ENCODE results near the gene PAQR4.
A peak's percentile ranks its signal among the peaks of the same experiment; 100 is the strongest.
"Not testable (repeated sequence)": the region's sequence is repeated elsewhere in the genome, so short reads cannot be mapped to it uniquely, and the experiment has no call there.

The PAQR4 gene

GRCh38 chr16:2968738-2969544 lies at the start of gene PAQR4:
Gene PAQR4 (plus strand): TSS chr16:2969348. CDS start chr16:2969675, 327 bp downstream.
- peak; percentile 87 for DNase-seq

DNA sequence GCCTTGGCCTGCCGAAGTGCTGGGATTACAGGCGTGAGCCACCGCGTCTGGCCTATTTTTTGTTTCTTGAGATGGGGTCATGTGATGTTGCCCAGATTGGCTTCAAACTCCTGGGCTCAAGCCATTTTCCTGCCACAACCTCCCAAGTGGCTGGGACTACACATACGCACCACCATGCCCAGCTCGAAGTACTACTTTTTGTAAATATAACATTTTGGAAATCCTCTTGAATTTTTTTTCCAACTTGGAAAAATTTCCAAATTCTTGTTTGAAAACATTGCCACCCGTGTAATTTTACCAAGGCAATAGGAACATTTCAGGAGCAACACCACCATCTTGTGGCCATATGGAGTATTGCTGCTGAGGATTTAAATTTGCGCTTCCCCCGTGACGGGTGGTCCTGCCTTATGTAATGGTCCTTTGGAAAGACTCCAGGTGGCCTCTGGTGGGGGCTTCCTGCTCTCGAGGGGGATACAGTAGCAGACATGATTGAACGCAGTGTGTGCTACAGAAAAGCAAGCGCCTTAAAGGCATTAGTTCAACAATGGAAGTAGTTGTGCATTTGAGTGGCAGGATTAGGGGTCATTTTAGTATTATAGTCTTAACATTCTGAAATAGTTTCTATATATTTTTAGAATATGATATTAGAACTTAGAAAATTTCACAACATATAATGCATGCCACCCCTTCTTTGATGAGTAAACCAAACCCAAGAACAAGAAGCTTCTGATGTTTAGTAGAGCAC lies 49.5 kb upstream of the PAQR4 start:
- DNase-seq: peak; percentile 40

DNA sequence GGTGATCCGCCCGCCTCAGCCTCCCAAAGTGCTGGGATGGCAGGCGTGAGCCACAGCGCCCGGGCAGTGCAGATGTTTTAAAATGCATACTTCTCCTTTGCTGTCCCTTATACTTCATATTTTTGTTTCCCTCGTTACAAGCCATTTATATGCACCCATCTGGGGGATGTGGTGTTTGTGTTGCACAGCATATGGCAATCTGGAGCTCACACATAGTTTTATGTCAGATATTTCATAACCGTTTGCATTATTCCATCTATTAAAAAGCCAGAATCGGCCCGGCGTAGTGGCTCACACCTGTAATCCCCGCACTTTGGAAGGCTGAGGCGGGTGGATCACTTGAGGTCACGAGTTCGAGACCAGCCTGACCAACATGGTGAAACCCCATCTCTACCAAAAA lies 45.7 kb upstream of the PAQR4 start:
- DNase-seq: no peak

DNA sequence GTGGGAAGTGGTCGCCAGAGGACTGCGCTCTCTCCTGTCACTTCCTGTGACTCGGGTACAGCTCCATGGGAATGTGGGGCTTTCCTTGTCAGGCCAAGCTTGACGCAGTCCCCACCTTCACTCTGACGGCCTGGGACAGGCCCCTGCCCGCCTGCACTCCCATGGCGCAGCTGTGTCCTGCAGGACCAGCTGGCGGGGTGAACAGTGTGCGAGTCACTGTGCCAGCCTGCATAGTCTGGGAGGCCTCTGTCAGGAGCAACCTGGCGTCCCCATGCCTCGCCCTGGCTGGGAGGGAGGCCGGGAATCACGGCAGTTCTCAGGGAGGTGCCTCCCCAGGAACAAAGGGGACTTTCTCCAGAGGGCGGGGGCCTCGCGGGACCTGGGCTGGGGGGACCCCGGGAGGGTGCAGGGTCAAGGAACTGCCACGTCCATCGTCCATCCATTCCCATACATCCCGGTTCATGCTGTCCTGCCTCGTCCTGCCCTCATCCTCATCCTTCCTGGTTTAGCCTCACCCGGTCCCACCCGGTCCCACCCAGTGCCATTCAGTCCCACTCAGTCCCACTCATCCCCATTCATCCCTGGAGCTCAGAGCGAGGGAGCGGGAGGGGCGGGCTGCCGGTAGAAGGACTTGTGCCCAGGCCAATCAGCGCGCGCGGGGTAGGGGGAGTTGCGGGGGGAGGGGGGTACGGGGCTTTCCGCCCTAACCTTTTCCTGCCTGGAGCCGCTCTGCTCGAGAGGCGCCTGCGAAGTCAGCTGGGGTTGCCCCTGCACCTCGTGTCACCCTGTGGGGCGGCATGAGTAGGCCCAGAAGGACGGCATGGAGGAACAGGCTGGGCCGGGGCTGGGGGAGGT lies 44.0 kb upstream of the PAQR4 start:
- DNase-seq: no peak

- no peak for DNase-seq
These were observed 43.0 kb upstream of the PAQR4 start for GRCh38 chr16:2925951-2926649.

- DNase-seq: no peak
These were observed 42.5 kb upstream of the PAQR4 start for GRCh38 chr16:2926650-2926999.

DNA sequence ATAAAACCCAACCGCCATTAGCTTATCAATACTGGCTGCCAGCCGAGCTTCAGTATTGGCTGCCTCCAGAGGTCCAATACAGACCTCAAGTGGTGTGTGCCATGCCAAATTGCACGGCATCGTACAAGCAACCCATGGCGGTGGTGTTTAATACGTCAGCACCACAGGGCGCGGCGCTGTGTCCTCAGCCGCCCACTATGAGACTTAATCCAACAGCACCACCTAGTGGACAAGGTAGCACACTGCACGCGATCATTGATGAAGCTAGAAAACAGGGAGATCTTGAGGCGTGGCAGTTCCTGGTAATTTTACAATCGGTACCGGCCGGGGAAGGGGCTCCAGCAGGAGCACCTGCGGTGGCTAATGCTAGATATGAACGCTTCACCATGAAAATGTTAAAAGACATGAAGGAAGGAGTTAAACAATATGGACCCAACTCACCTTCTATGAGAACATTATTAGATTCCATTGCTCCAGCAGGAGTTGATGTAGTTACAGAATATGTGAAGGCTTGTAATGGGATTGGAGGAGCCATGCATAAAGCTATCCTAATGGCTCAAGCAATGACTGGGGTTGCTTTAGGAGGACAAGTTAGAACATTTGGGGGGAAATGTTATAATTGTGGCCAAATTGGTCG lies 42.0 kb upstream of the PAQR4 start:
- DNase-seq: peak; percentile 86

GRCh38 chr16:2928151-2928550 lies 41.0 kb upstream of the PAQR4 start:
- DNase-seq: not testable (repeated sequence)

GRCh38 chr16:2928796-2929195 lies 40.4 kb upstream of the PAQR4 start:
- DNase-seq: no peak

GRCh38 chr16:2929693-2930092 lies 39.5 kb upstream of the PAQR4 start:
- no peak for DNase-seq

- no peak for DNase-seq
These were observed 38.9 kb upstream of the PAQR4 start for GRCh38 chr16:2930236-2930635.

- not testable (repeated sequence) for DNase-seq
These were observed 37.8 kb upstream of the PAQR4 start for GRCh38 chr16:2931231-2931914.

- DNase-seq: no peak
These were observed 36.0 kb upstream of the PAQR4 start for GRCh38 chr16:2933136-2933535.

DNA sequence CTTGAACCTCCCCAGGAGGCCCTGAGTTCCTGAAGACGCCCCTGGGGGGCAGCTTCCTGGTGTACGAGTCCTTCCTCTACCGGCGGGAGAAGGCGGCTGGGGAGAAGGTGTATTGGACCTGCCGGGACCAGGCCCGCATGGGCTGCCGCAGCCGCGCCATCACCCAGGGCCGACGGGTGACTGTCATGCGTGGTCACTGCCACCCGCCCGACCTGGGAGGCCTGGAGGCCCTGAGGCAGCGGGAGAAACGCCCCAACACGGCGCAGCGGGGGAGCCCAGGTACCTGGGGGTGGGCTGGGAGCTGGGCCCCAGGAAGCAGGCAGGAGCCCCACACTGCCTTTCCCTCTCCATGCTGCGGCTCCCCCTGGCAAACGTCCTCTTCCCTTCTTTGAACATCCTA lies 35.4 kb upstream of the PAQR4 start:
- DNase-seq: no peak

DNA sequence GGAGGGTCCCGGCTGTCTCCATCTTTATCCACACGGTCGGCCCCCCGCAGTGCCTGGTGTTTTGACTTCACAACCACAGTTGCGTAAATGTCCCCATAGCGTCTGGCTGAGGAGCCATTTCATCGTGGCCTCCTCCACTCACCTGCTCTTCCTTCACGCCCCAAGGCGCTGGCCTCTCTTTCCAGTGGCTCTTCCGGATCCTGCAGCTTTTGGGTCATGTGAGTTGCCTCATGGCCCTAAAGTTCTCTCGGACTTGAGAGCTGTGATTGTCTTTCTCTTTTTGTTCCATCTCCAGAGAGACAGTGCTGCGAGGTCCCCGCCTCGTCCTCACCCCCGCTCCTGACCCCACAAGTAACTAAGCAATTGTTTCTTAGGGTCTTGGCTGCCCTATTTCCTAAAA lies 34.7 kb upstream of the PAQR4 start:
- no peak for DNase-seq

GRCh38 chr16:2936436-2937011 lies 32.6 kb upstream of the PAQR4 start:
- no peak for DNase-seq

DNA sequence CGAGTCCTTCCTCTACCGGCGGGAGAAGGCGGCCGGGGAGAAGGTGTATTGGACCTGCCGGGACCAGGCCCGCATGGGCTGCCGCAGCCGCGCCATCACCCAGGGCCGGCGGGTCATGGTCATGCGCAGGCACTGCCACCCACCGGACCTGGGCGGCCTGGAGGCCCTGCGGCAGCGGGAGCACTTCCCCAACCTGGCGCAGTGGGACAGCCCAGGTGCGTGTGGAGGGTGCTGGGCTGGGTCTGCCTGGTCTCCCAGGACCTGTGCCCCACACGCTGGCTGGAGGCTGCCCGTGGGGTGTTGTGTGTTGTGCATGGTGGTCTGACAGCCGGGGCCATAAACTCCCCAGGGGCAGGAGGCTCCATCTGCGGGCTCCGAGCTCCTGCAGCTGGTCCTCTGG lies 32.0 kb upstream of the PAQR4 start:
- DNase-seq: no peak

DNA sequence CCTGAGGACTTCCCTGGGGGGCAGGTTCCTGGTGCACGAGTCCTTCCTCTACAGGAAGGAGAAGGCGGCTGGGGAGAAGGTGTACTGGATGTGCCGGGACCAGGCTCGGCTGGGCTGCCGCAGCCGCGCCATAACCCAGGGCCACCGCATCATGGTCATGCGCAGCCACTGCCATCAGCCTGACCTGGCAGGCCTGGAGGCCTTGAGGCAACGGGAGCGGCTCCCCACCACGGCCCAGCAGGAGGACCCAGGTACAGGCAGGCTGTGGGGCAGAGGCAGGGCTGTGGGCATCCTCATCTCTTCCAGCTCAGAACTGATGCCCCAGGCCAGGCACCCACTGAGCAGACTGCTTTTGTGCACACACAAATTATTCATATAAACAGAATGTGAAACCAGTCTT lies 30.9 kb upstream of the PAQR4 start:
- DNase-seq: no peak

- DNase-seq: no peak
These were observed 29.2 kb upstream of the PAQR4 start for GRCh38 chr16:2939968-2940367.

DNA sequence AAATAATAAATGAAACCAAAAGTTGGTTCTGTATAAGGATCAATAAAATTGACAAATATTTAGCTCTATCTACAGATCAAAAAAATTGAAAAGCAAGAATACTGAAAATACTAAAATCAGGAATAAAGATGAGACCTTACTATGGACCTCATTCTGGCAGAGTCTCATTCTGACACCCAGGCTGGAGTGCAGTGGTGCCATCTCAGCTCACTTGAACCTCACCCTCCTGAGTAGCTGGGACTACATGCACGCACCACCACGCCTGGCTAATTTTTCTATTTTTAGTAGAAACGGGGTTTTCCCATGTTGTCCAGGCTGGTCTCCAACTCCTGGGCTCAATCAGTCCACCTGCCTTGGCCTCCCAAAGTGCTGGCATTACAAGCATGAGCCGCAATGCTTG lies 27.1 kb upstream of the PAQR4 start:
- DNase-seq: no peak

DNA sequence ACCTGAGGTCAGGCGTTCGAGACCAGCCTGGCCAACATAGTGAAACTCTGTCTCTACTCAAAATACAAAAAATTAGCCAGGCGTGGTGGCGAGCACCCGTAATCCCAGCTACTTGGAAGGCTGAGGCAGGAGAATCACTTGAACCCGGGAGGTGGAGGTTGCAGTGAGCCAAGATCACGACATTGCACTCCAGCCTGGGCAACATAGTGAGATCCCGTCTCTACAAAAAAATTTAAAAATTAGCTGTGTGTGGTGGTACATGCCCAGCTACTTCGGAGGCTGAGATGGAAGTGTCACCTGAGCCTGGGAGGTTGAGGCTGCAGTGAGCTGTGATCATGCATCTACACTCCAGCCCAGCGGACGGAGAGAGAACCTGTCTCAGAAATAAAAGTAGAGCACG lies 25.4 kb upstream of the PAQR4 start:
- not testable (repeated sequence) for DNase-seq

Measured in NCI-H1092 (cell line).